ENCODE results near the gene PCSK6.

Gene PCSK6

DNA sequence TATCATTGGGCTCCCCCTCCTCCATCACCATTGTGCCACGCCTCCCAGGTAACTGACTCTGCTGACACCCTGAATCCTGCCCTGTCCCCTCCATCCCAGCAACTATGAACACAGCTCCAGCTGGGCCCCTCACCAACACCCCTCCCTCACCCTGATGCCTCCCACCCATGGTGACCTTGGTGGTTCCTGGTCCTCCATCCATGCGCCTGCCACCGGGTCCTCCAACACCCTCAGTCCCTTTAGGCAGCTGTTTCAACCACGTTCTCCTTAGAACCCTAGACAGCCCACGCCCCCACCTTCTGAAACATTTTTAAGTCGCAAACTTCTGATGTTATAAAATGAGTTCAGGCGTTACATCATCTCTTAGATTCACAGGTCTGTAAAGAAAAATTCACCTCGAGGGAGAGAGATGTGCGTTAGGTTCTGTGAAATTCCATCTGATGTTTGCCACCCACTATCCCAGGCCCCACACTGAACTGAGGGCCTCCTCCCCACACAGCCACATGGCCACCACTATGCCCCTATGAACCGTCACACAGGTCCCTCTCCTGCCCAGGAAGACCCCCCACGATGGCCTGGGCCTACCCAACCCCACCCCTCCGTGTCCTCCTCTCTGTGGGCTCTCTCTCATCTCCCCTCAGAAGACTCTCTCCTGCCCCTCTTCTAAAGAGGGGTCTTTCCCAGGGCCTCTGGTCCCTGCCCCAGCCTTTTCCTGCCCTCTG lies 29.8 kb downstream of the PCSK6 start:
- no peaks in the 10 kb centered on the region for H3F3A ChIP-seq (ENCODE audit: insufficient read depth)
- no peak overlapping the region for H2AFZ ChIP-seq (ENCODE audit: low read depth, low read length, severe bottlenecking)

DNA sequence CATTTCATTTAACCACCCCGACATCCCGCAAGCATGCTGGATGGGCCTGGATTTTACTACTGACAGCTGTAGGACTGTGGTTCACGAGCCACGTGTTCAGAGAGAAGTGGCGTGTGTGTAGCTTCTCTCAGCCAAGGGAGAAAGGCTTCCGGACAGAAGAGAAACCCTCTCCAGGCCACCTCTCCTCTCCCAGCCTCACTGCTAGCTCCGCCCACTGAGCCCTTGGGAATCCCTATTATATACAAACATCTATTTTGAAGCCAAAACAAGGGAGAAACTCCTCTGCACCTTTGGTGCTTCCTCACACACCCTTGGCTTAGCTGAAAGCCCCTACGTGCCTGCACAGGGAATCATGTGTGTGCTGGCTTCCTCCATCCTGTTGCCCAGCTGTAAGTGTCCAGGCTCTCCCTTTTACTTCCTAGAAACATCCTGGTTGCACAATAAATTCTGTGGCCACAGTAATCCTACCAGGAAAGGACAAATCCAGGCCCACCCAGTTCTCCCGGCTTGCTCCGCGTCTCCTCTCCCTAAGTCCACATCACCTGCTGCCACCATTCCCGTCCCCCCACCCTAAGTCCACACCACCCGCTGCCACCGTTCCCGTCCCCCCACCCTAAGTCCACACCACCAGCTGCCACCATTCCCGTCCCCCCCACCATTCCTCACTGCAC lies 30.5 kb downstream of the PCSK6 start:
- TF ChIP-seq EZH2phosphoT487 (conservative IDR thresholded peaks at IDR 0.05; ENCODE audit: low read length) (no peak), CTCF (IDR thresholded peaks at IDR 0.05; ENCODE audit: insufficient read depth, low read length, poor library complexity, severe bottlenecking) (no peak)
- H3K36me3 ChIP-seq (ENCODE audit: low read length) = no peaks in the 10 kb centered on the region
- H3K27me3 ChIP-seq (ENCODE audit: low read length) = 0 out of 2 replicates have a peak, but pooled peaks cover 3% of the 10 kb centered on the region
- no peaks in the 10 kb centered on the region for H4K20me1 ChIP-seq (ENCODE audit: low read depth, low read length)
- H3F3A ChIP-seq (ENCODE audit: insufficient read depth) = no peaks in the 10 kb centered on the region
- H3K9me2 ChIP-seq (replicated peaks; ENCODE audit: insufficient read depth, low read length) = no peaks in the 10 kb centered on the region
- no peak overlapping the region for H3K4me3 ChIP-seq (ENCODE audit: insufficient read depth, low read length, poor library complexity, severe bottlenecking)
- no peaks in the 10 kb centered on the region for H3K9me3 ChIP-seq (ENCODE audit: insufficient read depth, low read length)
- no peak overlapping the region for H2AFZ ChIP-seq (ENCODE audit: low read depth, low read length, severe bottlenecking)
- H3K27ac ChIP-seq (ENCODE audit: low read depth, low read length) = no peak overlapping the region
- H3K4me2 ChIP-seq (ENCODE audit: low read depth, low read length, poor library complexity, severe bottlenecking) = no peak overlapping the region
- no peak overlapping the region for H3K9ac ChIP-seq (ENCODE audit: low read length)
- H3K79me2 ChIP-seq (ENCODE audit: insufficient read depth, low read length) = no peaks in the 10 kb centered on the region

More for the DNA sequence above, 29.8 kb downstream of the PCSK6 start:
- Histone ChIP-seq H3K36me3 (ENCODE audit: low read length) (no peaks in the 10 kb centered on the region), H3K9me2 (replicated peaks; ENCODE audit: insufficient read depth, low read length) (no peaks in the 10 kb centered on the region), H3K4me3 (ENCODE audit: insufficient read depth, low read length, poor library complexity, severe bottlenecking) (no peak overlapping the region), H4K20me1 (ENCODE audit: low read depth, low read length) (no peaks in the 10 kb centered on the region), H3K27ac (ENCODE audit: low read depth, low read length) (no peak overlapping the region), H3K9me3 (ENCODE audit: insufficient read depth, low read length) (no peaks in the 10 kb centered on the region), H3K4me2 (ENCODE audit: low read depth, low read length, poor library complexity, severe bottlenecking) (no peak overlapping the region), H3K27me3 (ENCODE audit: low read length) (0 out of 2 replicates have a peak, but pooled peaks cover 3% of the 10 kb centered on the region), H3K9ac (ENCODE audit: low read length) (no peak overlapping the region), H3K79me2 (ENCODE audit: insufficient read depth, low read length) (no peaks in the 10 kb centered on the region)
- TF ChIP-seq EZH2phosphoT487 (conservative IDR thresholded peaks at IDR 0.05; ENCODE audit: low read length) = no peak
- no peak for TF ChIP-seq CTCF (IDR thresholded peaks at IDR 0.05; ENCODE audit: insufficient read depth, low read length, poor library complexity, severe bottlenecking)

DNA sequence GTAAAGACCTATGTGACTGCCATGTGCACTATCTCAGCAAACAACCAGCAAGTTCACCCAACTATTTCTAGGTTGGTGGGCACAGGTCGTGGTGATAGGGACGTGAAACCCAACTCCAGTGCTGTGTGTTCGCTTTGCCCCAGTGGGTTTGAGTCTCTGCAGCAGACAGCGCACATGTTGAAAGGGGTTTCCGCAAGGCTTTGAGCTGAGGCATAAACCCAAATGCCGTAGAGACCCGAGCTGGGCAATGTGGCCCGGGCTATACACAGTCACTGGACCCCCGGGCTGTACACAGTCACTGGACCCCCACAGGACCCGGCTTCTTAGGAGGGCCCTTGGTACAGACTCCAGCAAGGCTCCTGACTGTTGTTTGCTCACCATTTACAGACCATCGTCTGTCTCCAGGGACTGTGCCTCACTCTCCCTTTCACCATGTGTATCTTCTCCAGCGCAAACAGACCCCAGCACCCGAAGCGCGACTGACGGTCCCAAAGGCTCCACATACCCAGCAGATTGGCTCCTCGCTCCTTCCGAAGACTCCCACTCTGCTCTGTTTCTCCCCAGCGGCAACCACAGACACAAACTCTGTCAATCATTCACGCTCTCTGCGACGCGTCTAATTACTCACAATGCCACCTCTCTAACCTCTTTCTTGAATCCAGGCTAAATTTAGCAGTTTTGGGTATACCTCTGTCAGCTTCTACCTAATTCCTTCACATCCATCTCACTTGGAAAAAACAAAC lies 31.2 kb downstream of the PCSK6 start:
- Histone ChIP-seq H3K27me3 (ENCODE audit: low read length) (0 out of 2 replicates have a peak, but pooled peaks cover 3% of the 10 kb centered on the region), H3K4me3 (ENCODE audit: insufficient read depth, low read length, poor library complexity, severe bottlenecking) (no peak overlapping the region), H3K9me3 (ENCODE audit: insufficient read depth, low read length) (no peaks in the 10 kb centered on the region), H3F3A (ENCODE audit: insufficient read depth) (no peaks in the 10 kb centered on the region), H3K79me2 (ENCODE audit: insufficient read depth, low read length) (no peaks in the 10 kb centered on the region), H3K4me2 (ENCODE audit: low read depth, low read length, poor library complexity, severe bottlenecking) (no peak overlapping the region), H3K27ac (ENCODE audit: low read depth, low read length) (no peak overlapping the region), H4K20me1 (ENCODE audit: low read depth, low read length) (no peaks in the 10 kb centered on the region), H3K9ac (ENCODE audit: low read length) (no peak overlapping the region), H3K9me2 (replicated peaks; ENCODE audit: insufficient read depth, low read length) (no peaks in the 10 kb centered on the region), H3K36me3 (ENCODE audit: low read length) (no peaks in the 10 kb centered on the region), H2AFZ (ENCODE audit: low read depth, low read length, severe bottlenecking) (no peak overlapping the region)
- TF ChIP-seq CTCF (IDR thresholded peaks at IDR 0.05; ENCODE audit: insufficient read depth, low read length, poor library complexity, severe bottlenecking) (no peak), EZH2phosphoT487 (conservative IDR thresholded peaks at IDR 0.05; ENCODE audit: low read length) (no peak)
